ENCODE data around the gene MARCHF4. TPM values are rescaled to one million over a fixed set of nuclear protein-coding genes. Genes with fewer than 3 reads are reported as not detected.

The MARCHF4 gene
- total RNA-seq, 1 experiment from 2014 or later = 14.5 TPM

DNA sequence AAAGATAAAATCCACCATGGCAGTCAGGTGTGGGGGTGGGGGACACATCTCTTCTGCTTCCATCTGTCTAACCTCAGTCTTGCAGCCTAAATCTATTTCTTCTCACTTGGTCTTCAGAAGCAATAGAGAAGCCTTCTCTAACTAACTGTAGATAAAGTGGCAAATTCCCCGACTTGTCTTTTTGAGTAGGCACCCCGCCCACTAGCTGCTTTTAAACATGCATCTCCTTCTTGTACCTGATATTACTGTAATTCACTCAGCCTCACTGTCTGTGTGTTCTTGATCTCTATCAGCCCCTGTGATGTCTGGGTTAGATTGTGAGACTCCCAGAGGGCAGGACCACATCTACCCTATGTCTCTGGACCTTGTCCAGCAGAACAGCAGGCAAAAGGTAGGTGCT is 6.8 kb downstream of the MARCHF4 start:
- H4K20me1 ChIP-seq (ENCODE audit: insufficient read depth) = no peaks in the 10 kb centered on the region
- no peaks in the 10 kb centered on the region for H3K9me2 ChIP-seq (ENCODE audit: insufficient read depth)
- peaks cover 5% of the 10 kb centered on the region; the same call in 1 of the 2 replicates for H3K79me2 ChIP-seq (ENCODE audit: low read depth)
- DNase-seq = no peak
- H3K9me3 ChIP-seq (ENCODE audit: insufficient read depth, low read depth) = no peaks in the 10 kb centered on the region
- no peak overlapping the region for H3K27ac ChIP-seq
- TF ChIP-seq, protein P1, sequence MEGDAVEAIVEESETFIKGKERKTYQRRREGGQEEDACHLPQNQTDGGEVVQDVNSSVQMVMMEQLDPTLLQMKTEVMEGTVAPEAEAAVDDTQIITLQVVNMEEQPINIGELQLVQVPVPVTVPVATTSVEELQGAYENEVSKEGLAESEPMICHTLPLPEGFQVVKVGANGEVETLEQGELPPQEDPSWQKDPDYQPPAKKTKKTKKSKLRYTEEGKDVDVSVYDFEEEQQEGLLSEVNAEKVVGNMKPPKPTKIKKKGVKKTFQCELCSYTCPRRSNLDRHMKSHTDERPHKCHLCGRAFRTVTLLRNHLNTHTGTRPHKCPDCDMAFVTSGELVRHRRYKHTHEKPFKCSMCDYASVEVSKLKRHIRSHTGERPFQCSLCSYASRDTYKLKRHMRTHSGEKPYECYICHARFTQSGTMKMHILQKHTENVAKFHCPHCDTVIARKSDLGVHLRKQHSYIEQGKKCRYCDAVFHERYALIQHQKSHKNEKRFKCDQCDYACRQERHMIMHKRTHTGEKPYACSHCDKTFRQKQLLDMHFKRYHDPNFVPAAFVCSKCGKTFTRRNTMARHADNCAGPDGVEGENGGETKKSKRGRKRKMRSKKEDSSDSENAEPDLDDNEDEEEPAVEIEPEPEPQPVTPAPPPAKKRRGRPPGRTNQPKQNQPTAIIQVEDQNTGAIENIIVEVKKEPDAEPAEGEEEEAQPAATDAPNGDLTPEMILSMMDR (conservative IDR thresholded peaks at IDR 0.05) = no peak
- no peak overlapping the region for H3K4me2 ChIP-seq
- H2AFZ ChIP-seq = no peak overlapping the region
- CTCF ChIA-PET = no interaction called here
- no peaks in the 10 kb centered on the region for H3K36me3 ChIP-seq (ENCODE audit: low read depth)
- peaks cover 13% of the 10 kb centered on the region for H3K4me1 ChIP-seq (replicated peaks; ENCODE audit: insufficient read depth)
- H3F3A ChIP-seq (ENCODE audit: insufficient read depth, low read depth) = no peaks in the 10 kb centered on the region
- intact Hi-C loops (cut with micrococcal nuclease; ENCODE audit: unreplicated experiment) = no loop called here
- BruUV-seq (replicated peaks) = no TSS peak
- POLR2A ChIA-PET (ENCODE audit: unreplicated experiment) = no interaction called here
- no peak overlapping the region for H3K4me3 ChIP-seq
- no peaks in the 10 kb centered on the region for H3K27me3 ChIP-seq (ENCODE audit: insufficient read depth, low read depth)

DNA sequence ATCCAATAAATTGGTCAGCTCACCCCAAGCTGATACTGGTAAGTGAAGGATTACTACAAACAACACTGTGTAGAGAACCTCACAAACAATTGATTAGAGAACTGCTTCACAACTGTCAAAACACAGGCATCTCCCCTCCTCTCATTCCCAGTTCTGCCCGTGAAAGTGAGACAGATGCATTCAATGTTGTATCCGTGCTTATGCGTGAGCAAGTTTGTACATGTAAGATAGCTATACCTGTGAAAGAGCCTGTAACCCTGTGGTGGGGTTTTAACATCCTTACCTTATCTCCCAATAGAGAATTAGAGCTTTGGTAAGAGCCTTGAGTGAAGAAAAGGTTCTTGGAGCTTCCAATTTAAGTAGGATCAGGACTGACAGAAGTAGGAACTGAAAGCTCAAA is 9.1 kb downstream of the MARCHF4 start:
- H3K27ac ChIP-seq = no peak overlapping the region
- TF ChIP-seq, protein P1 (conservative IDR thresholded peaks at IDR 0.05) = no peak
- TF ChIP-seq EZH2 (IDR thresholded peaks at IDR 0.05; ENCODE audit: low read depth) = no peak
- H4K20me1 ChIP-seq (ENCODE audit: insufficient read depth) = no peaks in the 10 kb centered on the region
- H3F3A ChIP-seq (ENCODE audit: insufficient read depth, low read depth) = no peaks in the 10 kb centered on the region
- no peaks in the 10 kb centered on the region for H3K36me3 ChIP-seq (ENCODE audit: low read depth)
- DNase-seq = no peak
- POLR2A ChIA-PET (ENCODE audit: unreplicated experiment) = no interaction called here
- intact Hi-C loops (cut with micrococcal nuclease; ENCODE audit: unreplicated experiment) = no loop called here
- no peak overlapping the region for H3K4me2 ChIP-seq
- H3K79me2 ChIP-seq (ENCODE audit: low read depth) = no peaks in the 10 kb centered on the region
- H3K27me3 ChIP-seq (ENCODE audit: insufficient read depth, low read depth) = no peaks in the 10 kb centered on the region
- H3K4me1 ChIP-seq (replicated peaks; ENCODE audit: insufficient read depth) = peaks cover under 1% of the 10 kb centered on the region; the same call in 1 of the 2 replicates
- CTCF ChIA-PET = interaction anchor here (0.6 to 0.7 kb wide), 2 partner anchors 27 to 147 kb away, joined by 3 read pairs; no protein-coding TSS in a partner anchor
- no peak overlapping the region for H3K4me3 ChIP-seq
- H3K9me2 ChIP-seq (ENCODE audit: insufficient read depth) = no peaks in the 10 kb centered on the region
- BruUV-seq (replicated peaks) = no TSS peak
- H2AFZ ChIP-seq = no peak overlapping the region
- no peaks in the 10 kb centered on the region for H3K9me3 ChIP-seq (ENCODE audit: insufficient read depth, low read depth)

DNA sequence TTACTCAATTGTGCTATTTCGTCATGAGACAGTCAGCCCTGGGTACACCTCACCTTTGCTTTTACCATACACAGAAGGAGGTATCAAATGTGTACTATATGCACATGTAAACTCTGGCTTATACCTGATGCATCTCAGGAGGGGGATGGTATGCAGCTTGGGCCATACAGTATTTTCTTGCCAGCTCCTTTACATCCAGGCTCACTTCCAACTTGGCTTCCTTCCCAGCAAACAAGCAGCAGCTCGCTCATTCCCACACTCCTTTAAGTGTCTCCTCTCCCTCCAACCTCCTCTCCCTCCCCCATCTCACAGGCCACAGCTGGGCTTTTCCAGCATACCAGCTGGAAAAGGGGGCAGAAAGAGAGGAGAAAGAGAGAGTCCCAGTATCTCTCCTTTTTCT is 9.6 kb downstream of the MARCHF4 start:
- Histone ChIP-seq H3K79me2 (ENCODE audit: low read depth) (no peaks in the 10 kb centered on the region), H4K20me1 (ENCODE audit: insufficient read depth) (no peaks in the 10 kb centered on the region), H3K4me3 (no peak overlapping the region), H3F3A (ENCODE audit: insufficient read depth, low read depth) (no peaks in the 10 kb centered on the region), H3K4me1 (replicated peaks; ENCODE audit: insufficient read depth) (no peaks in the 10 kb centered on the region), H3K4me2 (no peak overlapping the region), H3K27ac (no peak overlapping the region), H3K27me3 (ENCODE audit: insufficient read depth, low read depth) (no peaks in the 10 kb centered on the region), H3K9me3 (ENCODE audit: insufficient read depth, low read depth) (no peaks in the 10 kb centered on the region), H3K36me3 (ENCODE audit: low read depth) (no peaks in the 10 kb centered on the region), H3K9me2 (ENCODE audit: insufficient read depth) (no peaks in the 10 kb centered on the region), H2AFZ (no peak overlapping the region)
- BruUV-seq (replicated peaks) = no TSS peak
- TF ChIP-seq EZH2 (IDR thresholded peaks at IDR 0.05; ENCODE audit: low read depth) = no peak
- TF ChIP-seq, protein P1 (conservative IDR thresholded peaks at IDR 0.05) = no peak
- intact Hi-C loops (cut with micrococcal nuclease; ENCODE audit: unreplicated experiment) = no loop called here
- DNase-seq = no peak
- ChIA-PET CTCF (interaction anchor here (0.6 to 0.7 kb wide), 2 partner anchors 26 to 146 kb away, joined by 3 read pairs; no protein-coding TSS in a partner anchor), POLR2A (ENCODE audit: unreplicated experiment) (no interaction called here)

All from PC-9 (cell line).